Immature natural killer cell (primary cell): Measurements from ENCODE around the gene TPM2. TPM values are rescaled to one million over a fixed set of nuclear protein-coding genes. Genes with fewer than 3 reads are reported as not detected.
"Not testable (repeated sequence)": the region's sequence is repeated elsewhere in the genome, so short reads cannot be mapped to it uniquely, and the experiment has no call there.

Experiments used
- DNase-seq, 3 donors: peaks; one replicate each; pipeline ENCODE4 v3.0.0; 2022; ENCODE audit warnings: mixed read lengths in 1 of 3
- H3K27ac Mint-ChIP-seq, 6 donors: one replicate each; pipeline ENCODE4 v1.8.0; 2020; ENCODE audit warnings: mixed read lengths in 6 of 6, mild to moderate bottlenecking in 5 of 6, inconsistent platforms in 4 of 6, moderate library complexity in 3 of 6
- H3K27me3 Mint-ChIP-seq, 3 donors: one replicate each; pipeline ENCODE4 v1.8.0; 2020 to 2021; ENCODE audit warnings: low read depth in 3 of 3, mild to moderate bottlenecking in 3 of 3, mixed read lengths in 3 of 3, moderate library complexity in 3 of 3, inconsistent platforms in 1 of 3
- H3K36me3 Mint-ChIP-seq, 3 donors: one replicate each; pipeline ENCODE4 v1.8.0; 2020; ENCODE audit warnings: mixed read lengths in 3 of 3, inconsistent platforms in 2 of 3, mild to moderate bottlenecking in 2 of 3
- H3K4me1 Mint-ChIP-seq, 2 donors: one replicate each; pipeline ENCODE4 v1.8.0; 2020; ENCODE audit warnings: inconsistent platforms in 2 of 2, mild to moderate bottlenecking in 2 of 2, mixed read lengths in 2 of 2, moderate library complexity in 1 of 2
- H3K4me3 Mint-ChIP-seq, 5 donors: one replicate each; pipeline ENCODE4 v1.8.0; 2020; ENCODE audit warnings: mild to moderate bottlenecking in 5 of 5, mixed read lengths in 5 of 5, inconsistent platforms in 3 of 5, moderate library complexity in 3 of 5
- H3K9me3 Mint-ChIP-seq, 6 donors: one replicate each; pipeline ENCODE4 v1.8.0; 2020; ENCODE audit warnings: mild to moderate bottlenecking in 6 of 6, mixed read lengths in 6 of 6, inconsistent platforms in 4 of 6, moderate library complexity in 3 of 6
- polyA plus RNA-seq, 3 donors: library from polyadenylated mRNA; unstranded; fragments of 300-500 nt; fragmentation: Illumina TruSeq; gene quantifications; one replicate each; pipeline ENCODE4 v1.2.3, GENCODE V29; 2021

Gene TPM2
- polyA plus RNA-seq, 3 donors from 2014 or later: 0.28 TPM; not detected in 2

DNA sequence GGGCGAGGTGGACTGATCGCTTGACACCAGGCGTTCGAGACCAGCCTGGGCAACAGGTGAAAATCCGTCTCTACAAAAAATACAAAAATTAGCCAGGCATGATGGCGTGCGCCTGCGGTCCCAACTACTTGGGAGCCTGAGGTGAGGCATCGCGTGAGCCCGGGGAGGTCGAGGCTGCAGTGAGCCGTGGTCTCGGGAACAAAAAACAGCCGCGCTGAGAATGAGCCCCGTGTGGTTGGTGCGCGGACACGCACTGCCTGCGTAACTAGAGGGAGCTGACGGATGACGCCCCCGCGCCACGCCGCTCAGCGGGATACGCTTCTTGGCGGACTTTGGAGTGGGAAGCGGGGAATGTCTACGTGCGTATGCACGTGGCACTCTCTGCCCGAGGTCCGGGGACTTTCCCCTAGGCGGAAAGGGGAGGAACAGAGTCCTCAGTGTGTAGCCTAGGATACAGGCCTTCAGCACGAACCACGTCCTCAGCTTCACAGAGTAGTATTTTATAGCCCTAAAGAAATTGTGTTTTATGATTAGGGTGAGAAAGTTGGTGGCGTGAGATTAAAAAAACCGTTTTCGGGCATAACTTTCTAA lies 32.1 kb downstream of the TPM2 start, which contains the start of gene RMRP:
TSS of gene RMRP (minus strand) at position 474 of the 591 bp plus-strand sequence.
- H3K9me3 Mint-ChIP-seq: peaks cover 0 to 5% (median 3%) of the 10 kb centered on the region in 6 donors
- peak within 1 kb of the TSS; percentile 81 to 91 (median 89) for H3K4me3 Mint-ChIP-seq
- DNase-seq: peak; percentile 90 to 94 (median 93)
- H3K27ac Mint-ChIP-seq: peak within 1 kb of the TSS; percentile 97 to 100 (median 99)
- H3K36me3 Mint-ChIP-seq: peaks cover 13 to 24% (median 23%) of the 10 kb centered on the region in 3 donors
- peaks cover 11 to 30% (median 26%) of the 10 kb centered on the region in 3 donors for H3K27me3 Mint-ChIP-seq
- H3K4me1 Mint-ChIP-seq: peaks cover 63 to 71% of the 10 kb centered on the region in 2 donors

DNA sequence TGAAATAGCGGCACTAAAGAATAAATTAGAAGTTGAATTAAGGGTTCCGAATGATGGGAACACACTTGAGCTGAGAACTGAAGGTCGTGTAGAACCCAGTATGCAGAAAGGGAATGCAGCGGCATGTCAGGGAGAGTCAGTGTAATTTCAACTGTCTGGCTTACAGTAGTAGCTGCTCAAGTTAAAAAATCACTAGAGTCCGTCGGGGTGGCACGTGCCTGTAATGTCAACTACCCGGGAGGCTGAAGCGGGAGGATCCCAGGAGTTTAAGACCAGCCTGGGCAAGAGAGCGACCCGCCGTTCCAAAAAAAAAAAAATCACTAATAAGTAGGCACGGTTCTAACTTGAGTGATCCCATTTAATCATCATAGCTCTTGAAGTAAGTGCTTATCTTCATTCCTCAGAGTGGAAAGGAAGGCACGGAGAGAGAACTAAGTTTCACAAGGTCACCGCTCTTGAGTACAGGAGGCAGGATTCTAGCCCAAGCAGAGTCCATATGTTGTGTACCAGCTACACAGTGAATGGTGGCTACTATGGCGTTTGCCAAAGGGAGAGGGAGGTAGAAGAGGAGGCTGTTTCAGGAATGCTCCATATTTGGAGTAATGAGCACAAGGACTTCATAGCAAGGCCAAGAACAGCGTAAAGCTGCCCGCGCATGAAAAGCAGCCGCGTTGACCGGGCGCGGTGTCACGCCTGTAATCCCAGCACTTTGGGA lies 32.7 kb downstream of the TPM2 start:
- Mint-ChIP-seq H3K9me3 (peaks cover 0 to 5% (median 3%) of the 10 kb centered on the region in 6 donors), H3K36me3 (peaks cover 12 to 23% (median 23%) of the 10 kb centered on the region in 3 donors), H3K27me3 (peaks cover 11 to 30% (median 24%) of the 10 kb centered on the region in 3 donors), H3K4me3 (peak overlapping the region; percentile 81 to 91 (median 87)), H3K4me1 (peaks cover 56 to 65% of the 10 kb centered on the region in 2 donors), H3K27ac (peak overlapping the region; percentile 97 to 100 (median 99))
- no peak for DNase-seq

DNA sequence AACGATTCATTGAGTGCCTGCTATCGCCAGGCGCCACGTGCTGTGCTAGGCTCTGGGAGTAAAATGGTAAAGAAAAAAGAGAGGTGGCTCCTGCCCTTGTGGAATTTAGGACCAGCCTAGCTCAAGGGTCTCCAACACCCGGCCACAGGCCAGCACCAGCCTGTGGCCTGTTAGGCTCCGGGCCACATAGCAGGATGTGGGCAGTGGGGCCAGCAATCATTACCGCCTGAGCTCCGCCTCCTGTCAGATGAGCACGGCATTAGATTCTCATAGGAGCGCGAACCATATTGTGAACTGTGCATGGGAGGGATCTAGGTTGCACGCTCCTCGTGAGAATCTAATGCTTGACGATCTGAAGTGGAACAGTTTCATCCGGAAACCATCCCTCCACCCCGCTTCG lies 33.4 kb downstream of the TPM2 start:
- Mint-ChIP-seq H3K4me1 (peaks cover 51 to 61% of the 10 kb centered on the region in 2 donors), H3K36me3 (peaks cover 8 to 19% (median 19%) of the 10 kb centered on the region in 3 donors), H3K27me3 (peaks cover 11 to 30% (median 24%) of the 10 kb centered on the region in 3 donors), H3K4me3 (peak overlapping the region; percentile 81 to 91 (median 87)), H3K9me3 (peaks cover 0 to 5% (median 3%) of the 10 kb centered on the region in 6 donors), H3K27ac (peak overlapping the region; percentile 97 to 100 (median 99))
- DNase-seq: peak; percentile 46 to 50 (median 48)

DNA sequence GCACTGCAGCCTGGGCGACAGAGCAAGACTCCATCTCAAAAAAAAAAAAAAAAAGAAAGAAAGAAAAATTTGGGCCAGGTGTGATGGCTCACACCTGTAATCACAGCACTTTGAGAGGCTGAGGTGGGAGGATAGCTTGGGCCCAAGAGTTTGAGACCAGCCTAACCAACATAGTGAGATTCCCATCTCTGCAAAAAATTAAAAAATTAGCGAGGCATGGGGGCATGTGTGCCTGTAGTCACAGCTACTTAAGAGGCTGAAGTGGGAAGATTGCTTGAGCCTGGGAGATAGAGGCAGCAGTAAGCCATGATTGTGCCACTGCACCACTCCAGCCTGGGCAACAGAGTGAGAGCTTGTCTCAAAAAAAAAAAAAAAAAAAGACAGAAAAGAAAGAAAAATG lies 36.1 kb downstream of the TPM2 start:
- no peak for DNase-seq
- Mint-ChIP-seq H3K4me3 (no peak overlapping the region), H3K27me3 (peaks cover 13 to 21% (median 20%) of the 10 kb centered on the region in 3 donors), H3K4me1 (peaks cover 41 to 50% of the 10 kb centered on the region in 2 donors), H3K27ac (no peak overlapping the region), H3K9me3 (peaks cover 0 to 5% (median 3%) of the 10 kb centered on the region in 6 donors), H3K36me3 (no peaks in the 10 kb centered on the region)

DNA sequence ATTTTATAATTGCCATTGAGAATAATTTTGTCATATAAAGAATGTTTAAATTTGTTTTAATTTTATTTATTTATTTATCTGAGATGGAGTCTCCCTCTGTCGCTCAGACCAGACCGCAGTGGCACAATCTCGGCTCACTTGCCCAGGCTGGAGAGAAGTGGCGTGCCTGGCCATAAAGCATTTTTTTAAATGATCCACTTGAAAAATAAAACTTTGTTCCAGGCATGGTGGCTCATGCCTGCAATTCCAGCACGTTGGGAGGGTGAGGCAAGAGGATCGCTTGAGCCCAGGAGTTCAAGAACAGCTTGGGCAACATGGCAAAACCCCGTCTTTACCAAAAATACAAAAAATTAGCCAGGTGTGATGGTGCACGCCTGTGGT lies 36.9 kb downstream of the TPM2 start:
- Mint-ChIP-seq H3K27me3 (peaks cover 8 to 16% (median 14%) of the 10 kb centered on the region in 3 donors), H3K4me1 (peaks cover 47 to 54% of the 10 kb centered on the region in 2 donors), H3K9me3 (peaks cover 0 to 2% (median 1%) of the 10 kb centered on the region in 6 donors), H3K36me3 (no peaks in the 10 kb centered on the region), H3K4me3 (no peak overlapping the region), H3K27ac (no peak overlapping the region)
- DNase-seq: no peak

DNA sequence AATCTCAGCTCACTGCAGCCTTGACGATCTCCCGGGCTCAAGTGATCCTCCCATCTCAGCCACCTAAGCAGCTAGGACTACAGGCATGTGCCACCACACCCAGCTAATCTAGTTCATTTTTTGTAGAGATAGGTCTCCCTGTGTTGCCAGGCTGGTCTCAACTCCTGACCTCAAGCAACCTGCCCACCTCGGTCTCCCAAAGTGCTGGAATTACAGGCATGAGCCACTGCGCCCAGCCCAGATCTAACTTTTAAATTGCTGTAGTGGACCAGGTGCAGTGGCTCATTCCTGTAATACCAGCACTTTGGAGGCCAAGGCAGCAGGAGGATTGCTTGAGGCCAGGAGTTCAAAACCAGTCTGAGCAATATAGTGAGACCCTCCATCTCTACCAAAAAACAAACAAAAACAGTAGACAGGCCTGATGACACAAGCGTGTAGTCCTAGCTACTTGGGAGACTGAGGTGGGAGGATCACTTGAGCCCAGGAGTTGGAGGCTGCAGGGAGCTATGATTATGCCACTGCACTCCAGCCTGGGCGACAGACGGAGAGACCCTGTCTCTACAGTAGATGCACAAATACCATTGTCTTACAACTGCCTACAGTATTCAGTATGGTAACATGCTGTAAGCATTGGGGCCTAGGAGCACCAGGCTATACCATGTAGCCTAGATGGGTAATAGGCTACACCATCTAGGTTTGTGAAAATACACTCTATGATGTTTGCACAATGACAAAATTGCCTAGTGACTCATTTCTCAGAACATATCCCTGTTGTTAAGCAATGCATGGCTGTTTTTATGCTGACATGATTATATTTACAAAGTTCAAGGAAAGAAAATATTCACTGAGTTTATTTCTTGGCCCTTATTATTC lies 37.5 kb downstream of the TPM2 start:
- peaks cover 47 to 54% of the 10 kb centered on the region in 2 donors for H3K4me1 Mint-ChIP-seq

DNA sequence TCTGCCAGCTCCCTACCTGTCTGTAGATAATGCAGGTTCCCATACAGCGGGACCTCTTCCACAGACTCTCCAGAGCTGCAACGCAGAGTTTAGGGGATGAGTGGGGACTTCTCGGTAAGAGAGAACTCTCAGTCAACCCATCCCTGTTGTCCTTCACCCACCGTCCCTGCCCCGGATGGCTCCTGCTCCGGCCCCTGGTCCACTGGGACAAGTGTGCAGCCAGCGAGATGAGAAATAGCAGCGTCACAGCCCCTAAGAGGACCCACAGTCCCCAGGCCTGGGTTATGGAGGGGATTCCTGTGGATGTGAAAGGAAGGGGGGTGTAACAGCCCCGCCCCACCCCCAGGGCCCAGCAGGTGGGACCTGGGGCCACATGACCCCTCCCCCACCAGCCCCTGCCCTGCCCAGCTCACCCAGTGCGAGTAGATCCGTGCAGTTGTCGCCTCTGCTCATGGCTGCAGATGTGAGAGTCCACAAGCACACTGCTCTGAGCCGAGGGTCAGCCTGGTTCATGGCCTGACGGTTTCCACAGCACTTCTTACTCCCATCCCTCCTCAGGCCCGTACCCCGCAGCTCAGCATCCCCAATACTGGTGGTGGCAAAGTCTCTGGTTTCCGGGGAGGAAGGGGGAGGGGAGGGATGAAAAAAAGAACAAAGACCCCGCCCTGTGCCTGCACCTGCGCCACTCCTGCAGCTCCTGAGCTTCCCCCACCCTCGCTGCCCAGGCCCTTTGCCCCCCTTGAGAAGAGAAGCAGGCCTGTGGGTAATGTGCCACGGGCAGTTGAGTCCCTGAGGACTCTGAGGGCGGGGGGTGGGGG lies 39.2 kb downstream of the TPM2 start, which contains the start of gene SIT1:
TSS of gene SIT1 (minus strand) at position 591 of the 818 bp plus-strand sequence. CDS start at position 513, 78 bp downstream.
- no peaks in the 10 kb centered on the region for H3K9me3 Mint-ChIP-seq
- H3K36me3 Mint-ChIP-seq: no peaks in the 10 kb centered on the region
- peak within 1 kb of the TSS in 3 of 6 donors; percentile 15 to 50 (median 37) for H3K27ac Mint-ChIP-seq
- no peak within 1 kb of the TSS for H3K4me3 Mint-ChIP-seq
- peaks cover 10 to 18% (median 10%) of the 10 kb centered on the region in 3 donors for H3K27me3 Mint-ChIP-seq
- DNase-seq: no peak
- peaks cover 45 to 51% of the 10 kb centered on the region in 2 donors for H3K4me1 Mint-ChIP-seq

More for the DNA sequence above, 37.5 kb downstream of the TPM2 start:
- no peaks in the 10 kb centered on the region for H3K36me3 Mint-ChIP-seq
- no peak overlapping the region for H3K4me3 Mint-ChIP-seq
- DNase-seq: no peak
- H3K9me3 Mint-ChIP-seq: no peaks in the 10 kb centered on the region
- no peak overlapping the region for H3K27ac Mint-ChIP-seq
- peaks cover 8 to 16% (median 14%) of the 10 kb centered on the region in 3 donors for H3K27me3 Mint-ChIP-seq

DNA sequence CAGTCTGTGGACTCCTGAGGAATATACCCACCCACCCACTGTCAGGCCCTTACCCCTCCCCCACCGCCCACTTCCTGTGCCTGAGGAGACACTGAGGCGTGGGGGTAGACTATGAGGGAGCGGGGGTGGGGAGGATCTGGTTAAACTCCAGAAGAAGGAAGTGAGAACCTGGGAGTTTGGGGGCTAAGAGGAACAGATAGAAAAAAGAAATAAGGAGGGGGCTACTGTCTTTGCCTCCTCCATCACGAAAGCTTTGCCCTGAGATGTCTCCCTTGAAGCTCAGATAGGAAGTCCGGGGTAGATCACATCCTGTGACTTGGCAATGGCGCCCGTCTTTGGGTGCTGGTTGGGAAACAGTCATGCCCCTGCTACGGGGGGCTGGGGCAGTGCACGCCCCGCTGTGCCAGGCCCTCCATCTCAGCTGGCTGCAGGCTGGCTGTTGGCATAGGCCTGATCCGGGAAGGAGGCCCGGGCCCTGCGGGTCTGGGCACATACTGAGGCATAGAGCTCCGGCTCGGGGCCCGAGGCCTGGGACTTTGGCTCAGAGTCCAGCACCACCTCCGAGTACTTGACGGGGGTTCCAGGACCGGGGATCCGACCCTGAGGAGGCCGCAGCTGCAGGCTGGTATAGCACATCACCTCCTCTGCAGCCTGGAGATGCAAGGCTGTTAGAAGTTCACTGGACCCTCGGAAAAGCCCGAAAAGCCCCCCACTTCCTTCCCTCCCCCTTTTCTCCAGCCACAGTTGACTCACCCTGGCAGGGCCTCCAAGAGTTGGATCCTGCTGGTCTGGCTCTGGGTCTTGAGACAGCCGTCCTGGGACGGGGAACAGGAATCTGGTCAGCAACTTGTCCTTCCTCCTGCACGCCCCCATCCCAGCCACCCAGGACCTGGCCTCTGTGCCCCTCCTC lies 40.0 kb downstream of the TPM2 start:
- DNase-seq: no peak
- no peaks in the 10 kb centered on the region for H3K36me3 Mint-ChIP-seq
- H3K9me3 Mint-ChIP-seq: no peaks in the 10 kb centered on the region
- peaks cover 47 to 57% of the 10 kb centered on the region in 2 donors for H3K4me1 Mint-ChIP-seq
- H3K4me3 Mint-ChIP-seq: peak overlapping the region in 3 of 5 donors; percentile 25 to 41 (median 30)
- peaks cover 10 to 18% (median 10%) of the 10 kb centered on the region in 3 donors for H3K27me3 Mint-ChIP-seq
- H3K27ac Mint-ChIP-seq: peak overlapping the region in 4 of 6 donors; percentile 60 to 79 (median 72)

DNA sequence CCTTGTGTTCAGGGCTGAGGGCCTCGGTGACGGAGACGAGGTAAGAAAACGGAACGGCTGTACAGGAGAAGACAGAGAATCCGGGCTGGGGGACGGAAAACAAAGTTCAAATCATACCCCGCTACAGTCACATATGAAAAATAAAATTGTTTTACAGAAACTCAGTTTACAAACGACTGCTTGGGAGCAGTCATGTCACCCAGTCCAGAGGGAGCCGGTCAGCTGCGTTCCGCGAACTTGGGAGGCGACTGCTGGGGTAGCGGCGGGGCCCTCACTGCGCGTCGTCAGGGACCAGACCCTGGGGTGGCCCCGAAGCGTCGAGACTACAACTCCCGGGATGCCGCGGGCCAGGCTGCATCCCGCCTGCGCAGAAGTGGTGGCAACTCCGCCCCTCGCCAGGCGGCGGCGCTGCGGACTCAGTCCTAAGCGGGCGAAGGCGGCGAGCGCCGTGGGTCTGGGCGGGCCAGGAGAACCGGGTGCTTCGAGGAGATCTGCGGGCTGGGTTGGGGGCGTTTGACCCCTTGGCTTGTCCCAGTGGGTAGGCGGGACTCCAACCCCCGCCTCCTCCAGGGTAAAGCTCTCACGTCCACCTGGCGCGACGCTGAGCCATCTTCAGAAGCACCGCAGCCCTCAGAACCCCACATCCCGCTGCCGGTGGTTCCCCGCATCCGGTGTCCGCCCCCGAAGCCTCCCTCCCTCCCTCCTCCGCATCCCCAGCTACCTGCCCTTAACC lies 43.0 kb downstream of the TPM2 start:
- Mint-ChIP-seq H3K4me1 (peaks cover 57 to 73% of the 10 kb centered on the region in 2 donors), H3K4me3 (peak overlapping the region; percentile 92 to 100 (median 96)), H3K9me3 (no peaks in the 10 kb centered on the region), H3K27ac (peak overlapping the region; percentile 97 to 99 (median 98)), H3K27me3 (peaks cover 10 to 18% (median 10%) of the 10 kb centered on the region in 3 donors), H3K36me3 (peaks cover 0 to 4% (median 4%) of the 10 kb centered on the region in 3 donors)
- DNase-seq: peak; percentile 91 to 92 (median 91)

DNA sequence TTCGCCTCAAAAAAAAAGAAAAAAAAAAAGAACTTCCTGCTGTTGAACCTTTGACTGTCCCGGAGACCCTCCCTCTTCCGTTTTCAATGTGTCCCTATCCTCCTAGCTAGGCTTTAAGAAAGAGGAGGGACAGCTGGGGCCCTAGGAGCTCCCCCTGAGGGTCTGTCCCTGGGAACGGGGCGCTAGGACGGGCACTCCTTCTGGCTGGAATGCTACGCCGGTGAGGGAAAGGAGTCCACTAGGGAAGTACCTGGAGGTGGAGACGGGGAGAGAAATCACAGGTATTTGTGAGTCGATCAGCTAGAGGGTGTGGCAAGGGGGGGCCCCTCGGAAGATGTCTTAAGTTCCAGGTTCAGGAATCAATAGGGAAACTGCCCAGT lies 43.6 kb downstream of the TPM2 start:
- Mint-ChIP-seq H3K27ac (peak overlapping the region; percentile 97 to 99 (median 98)), H3K4me3 (peak overlapping the region; percentile 92 to 100 (median 96)), H3K36me3 (peaks cover 0 to 5% (median 4%) of the 10 kb centered on the region in 3 donors), H3K4me1 (peaks cover 62 to 73% of the 10 kb centered on the region in 2 donors), H3K9me3 (no peaks in the 10 kb centered on the region), H3K27me3 (peaks cover 10 to 18% (median 10%) of the 10 kb centered on the region in 3 donors)
- no peak for DNase-seq

DNA sequence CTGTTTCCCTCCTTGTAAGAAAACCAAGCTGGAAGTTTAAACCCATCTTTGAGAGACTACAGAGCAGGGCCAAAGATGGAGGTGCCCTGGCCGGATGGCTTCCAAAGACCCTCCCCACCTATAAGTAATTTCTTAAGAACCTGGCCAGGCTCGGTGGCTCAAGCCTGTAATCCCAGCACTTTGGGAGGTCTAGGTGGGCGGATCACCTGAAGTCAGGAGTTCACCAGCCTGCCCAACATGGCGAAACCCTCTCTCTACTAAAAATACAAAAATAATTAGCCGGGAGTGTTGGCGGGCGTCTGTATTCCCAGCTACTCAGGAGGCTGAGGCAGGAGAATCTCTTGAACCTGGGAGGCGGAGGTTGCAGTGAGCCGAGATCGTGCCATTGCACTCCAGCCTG lies 44.0 kb downstream of the TPM2 start:
- H3K9me3 Mint-ChIP-seq, H3K36me3 Mint-ChIP-seq, DNase-seq: not testable (repeated sequence)
- peak overlapping the region; percentile 92 to 100 (median 96) for H3K4me3 Mint-ChIP-seq
- H3K27ac Mint-ChIP-seq: peak overlapping the region; percentile 97 to 99 (median 98)
- peaks cover 66 to 76% of the 10 kb centered on the region in 2 donors for H3K4me1 Mint-ChIP-seq
- H3K27me3 Mint-ChIP-seq: peaks cover 10 to 18% (median 10%) of the 10 kb centered on the region in 3 donors
